ENCODE results near the gene GTF2E1. TPM values are rescaled to one million over a fixed set of nuclear protein-coding genes. Genes with fewer than 3 reads are reported as not detected.

Gene GTF2E1
- polyA plus RNA-seq, 3 donors: 6.1 to 7.9 (median 6.9) TPM

- Mint-ChIP-seq H3K4me3 (no peak overlapping the region), H3K36me3 (no peaks in the 10 kb centered on the region), H3K27ac (no peak overlapping the region), H3K27me3 (ENCODE audit: low read depth in 3 of 3) (peaks cover 2 to 12% (median 2%) of the 10 kb centered on the region in 3 donors), H3K4me1 (no peaks in the 10 kb centered on the region), H3K9me3 (no peaks in the 10 kb centered on the region)
- intact Hi-C loops (cut with micrococcal nuclease): no loop called here
- Histone ChIP-seq H2AFZ (ENCODE audit: insufficient read depth, low read depth, low read length, poor library complexity, severe bottlenecking) (no peak overlapping the region), H3K36me3 (replicated peaks in 1 of 2; ENCODE audit: control insufficient read depth in 1 of 2, insufficient read depth in 2 of 2, low read length in 2 of 2) (no peaks in the 10 kb centered on the region), H3K4me2 (replicated peaks; ENCODE audit: extremely low read depth, low read length, poor library complexity, severe bottlenecking) (no peak overlapping the region), H3K9ac (ENCODE audit: insufficient read depth, low read length, poor library complexity, severe bottlenecking) (no peak overlapping the region), H3K79me2 (ENCODE audit: insufficient read depth, low read length) (no peaks in the 10 kb centered on the region), H3K4me1 (ENCODE audit: control insufficient read depth in 1 of 2, insufficient read depth in 2 of 2, low read length in 2 of 2) (no peaks in the 10 kb centered on the region), H4K20me1 (ENCODE audit: insufficient read depth, low read length) (no peaks in the 10 kb centered on the region), H3K4me3 (replicated peaks in 1 of 3; ENCODE audit: low read depth in 2 of 3, low read length in 3 of 3) (no peak overlapping the region), H3K27ac (ENCODE audit: low read depth in 1 of 2, low read length in 2 of 2) (no peak overlapping the region), H3K27me3 (ENCODE audit: control insufficient read depth in 2 of 2, insufficient read depth in 2 of 2, low read length in 2 of 2) (no peaks in the 10 kb centered on the region), H3K9me3 (replicated peaks in 1 of 2; ENCODE audit: control insufficient read depth in 1 of 2, insufficient read depth in 1 of 2, low read length in 2 of 2) (no peaks in the 10 kb centered on the region)
- DNase-seq: peak in 1 of 3 donors; percentile 0
- WGBS (ENCODE audit: insufficient coverage): 100% methylated on average over 1 of the region's 3 CpGs
- TF ChIP-seq CTCF (IDR thresholded peaks at IDR 0.05): no peak
These were observed 78.2 kb downstream of the GTF2E1 start for GRCh38 chr3:120820748-120821147.

GRCh38 chr3:120821426-120821825, 78.9 kb downstream of the GTF2E1 start:
- DNase-seq: no peak
- no peak overlapping the region for H3K4me3 ChIP-seq (replicated peaks in 1 of 3; ENCODE audit: low read depth in 2 of 3, low read length in 3 of 3)
- H3K9ac ChIP-seq (ENCODE audit: insufficient read depth, low read length, poor library complexity, severe bottlenecking): no peak overlapping the region
- no peaks in the 10 kb centered on the region for H3K36me3 ChIP-seq (replicated peaks in 1 of 2; ENCODE audit: control insufficient read depth in 1 of 2, insufficient read depth in 2 of 2, low read length in 2 of 2)
- no peaks in the 10 kb centered on the region for H3K4me1 Mint-ChIP-seq
- H3K4me3 Mint-ChIP-seq: no peak overlapping the region
- no peak overlapping the region for H3K27ac ChIP-seq (ENCODE audit: low read depth in 1 of 2, low read length in 2 of 2)
- no peaks in the 10 kb centered on the region for H3K36me3 Mint-ChIP-seq
- no peak overlapping the region for H3K4me2 ChIP-seq (replicated peaks; ENCODE audit: extremely low read depth, low read length, poor library complexity, severe bottlenecking)
- H2AFZ ChIP-seq (ENCODE audit: insufficient read depth, low read depth, low read length, poor library complexity, severe bottlenecking): no peak overlapping the region
- intact Hi-C loops (cut with micrococcal nuclease): no loop called here
- no peak for TF ChIP-seq CTCF (IDR thresholded peaks at IDR 0.05)
- no peaks in the 10 kb centered on the region for H3K4me1 ChIP-seq (ENCODE audit: control insufficient read depth in 1 of 2, insufficient read depth in 2 of 2, low read length in 2 of 2)
- no peaks in the 10 kb centered on the region for H3K9me3 ChIP-seq (replicated peaks in 1 of 2; ENCODE audit: control insufficient read depth in 1 of 2, insufficient read depth in 1 of 2, low read length in 2 of 2)
- peaks cover 2 to 13% (median 2%) of the 10 kb centered on the region in 3 donors for H3K27me3 Mint-ChIP-seq (ENCODE audit: low read depth in 3 of 3)
- H3K9me3 Mint-ChIP-seq: no peaks in the 10 kb centered on the region
- no peak overlapping the region for H3K27ac Mint-ChIP-seq
- H3K27me3 ChIP-seq (ENCODE audit: control insufficient read depth in 2 of 2, insufficient read depth in 2 of 2, low read length in 2 of 2): no peaks in the 10 kb centered on the region
- H3K79me2 ChIP-seq (ENCODE audit: insufficient read depth, low read length): no peaks in the 10 kb centered on the region
- no peaks in the 10 kb centered on the region for H4K20me1 ChIP-seq (ENCODE audit: insufficient read depth, low read length)

All from CD14-positive monocyte (primary cell).